IMR-90 (cell line): Measurements from ENCODE around the gene CEP83. TPM values are rescaled to one million over a fixed set of nuclear protein-coding genes. Genes with fewer than 3 reads are reported as not detected.

ENCODE experiments used
- ATAC-seq: fragments of 200-7000 bp; cut with Tn5 transposase; 2 replicates; pipeline ENCODE4 v1.9.1; 2020; ENCODE audit warnings: low read depth, mild to moderate bottlenecking, moderate library complexity
- BruUV-seq: library from RNA; stranded (reverse); fragments of 400-500 nt; replicated peaks from 2 replicates; lab custom pipeline; 2021; lab: Mats Ljungman, UMichigan
- CTCF ChIA-PET: fragments of 300-600 bp; formaldehyde crosslinking; extraction: SDS; loops from one replicate; lab custom pipeline; 2021; ENCODE audit warnings: antibody characterized with exemption; lab: Yijun Ruan, JAX
- POLR2A ChIA-PET: fragments of 300-600 bp; sonication (Branson Sonifier 250); formaldehyde crosslinking; loops from one replicate; lab custom pipeline; 2022; ENCODE audit warnings: antibody characterized with exemption; ENCODE audit not compliant: unreplicated experiment; lab: Charles Lee
- DNase-seq: peaks from one replicate; pipeline ENCODE4 v3.0.0; 2013
- H2AFZ ChIP-seq: replicated peaks from 2 replicates; pipeline ENCODE3; 2013; ENCODE audit warnings: low read length, mild to moderate bottlenecking; ENCODE audit not compliant: poor library complexity
- H2AK5ac ChIP-seq: 2 replicates; pipeline ENCODE4 v1.6.1; 2013; ENCODE audit warnings: low read depth, low read length, inconsistent platforms
- H2AK9ac ChIP-seq: replicated peaks from 2 replicates; pipeline ENCODE3; 2013; ENCODE audit warnings: mild to moderate bottlenecking, low read depth, low read length, moderate library complexity; ENCODE audit not compliant: poor library complexity
- H2BK120ac ChIP-seq: 2 replicates; pipeline ENCODE4 v1.6.1; 2013; ENCODE audit warnings: low read depth, low read length, inconsistent platforms
- H2BK15ac ChIP-seq: 3 replicates; pipeline ENCODE4 v1.6.1; 2013; ENCODE audit warnings: low read depth, low read length, inconsistent platforms
- H2BK20ac ChIP-seq: 2 replicates; pipeline ENCODE4 v1.6.1; 2013; ENCODE audit warnings: low read depth, mild to moderate bottlenecking, inconsistent platforms, low read length, moderate library complexity
- H2BK5ac ChIP-seq: 2 replicates; pipeline ENCODE4 v1.6.1; 2013; ENCODE audit warnings: mild to moderate bottlenecking, low read depth, low read length, inconsistent platforms; ENCODE audit not compliant: poor library complexity, severe bottlenecking
- H3K14ac ChIP-seq: replicated peaks from 2 replicates; pipeline ENCODE4 v1.6.1; 2013; ENCODE audit warnings: low read depth, low read length, inconsistent platforms
- H3K18ac ChIP-seq: 2 replicates; pipeline ENCODE4 v1.6.1; 2013; ENCODE audit warnings: low read depth, low read length, control low read depth
- H3K23ac ChIP-seq: 2 replicates; pipeline ENCODE4 v1.6.1; 2013; ENCODE audit warnings: low read depth, low read length, inconsistent platforms
- H3K27ac ChIP-seq: 2 replicates; pipeline ENCODE4 v1.5.1; 2013; ENCODE audit warnings: mild to moderate bottlenecking, control low read depth, low read length; ENCODE audit not compliant: insufficient read depth
- H3K27me3 ChIP-seq: 2 replicates; pipeline ENCODE4 v1.6.1; 2013; ENCODE audit warnings: low read length; ENCODE audit not compliant: control insufficient read depth, insufficient read depth
- H3K36me3 ChIP-seq: 2 replicates; pipeline ENCODE4 v1.6.1; 2013; ENCODE audit warnings: low read length, mixed read lengths; ENCODE audit not compliant: control insufficient read depth, insufficient read depth
- H3K4ac ChIP-seq: 2 replicates; pipeline ENCODE4 v1.6.1; 2013; ENCODE audit warnings: low read depth, low read length, inconsistent platforms
- H3K4me1 ChIP-seq: 2 replicates; pipeline ENCODE4 v1.6.1; 2013; ENCODE audit warnings: low read length, mixed read lengths; ENCODE audit not compliant: control insufficient read depth, insufficient read depth
- H3K4me2 ChIP-seq: 2 replicates; pipeline ENCODE4 v1.6.1; 2013; ENCODE audit warnings: low read depth, mild to moderate bottlenecking, control low read depth, low read length, moderate library complexity
- H3K4me3 ChIP-seq: 2 replicates; pipeline ENCODE4 v1.5.1; 2013; ENCODE audit warnings: low read depth, mild to moderate bottlenecking, control low read depth, low read length, moderate library complexity; ENCODE audit not compliant: insufficient read depth
- H3K56ac ChIP-seq: 2 replicates; pipeline ENCODE4 v1.6.1; 2013; ENCODE audit warnings: low read length, inconsistent platforms; ENCODE audit not compliant: insufficient read depth; ENCODE audit errors: extremely low read depth
- H3K79me1 ChIP-seq, 2 experiments: 2 replicates each; pipeline ENCODE4 v1.6.1; 2013; ENCODE audit warnings: low read length in 2 of 2, inconsistent platforms in 1 of 2, low read depth in 1 of 2
- H3K9ac ChIP-seq: 2 replicates; pipeline ENCODE4 v1.6.1; 2013; ENCODE audit warnings: low read depth, low read length, control low read depth
- H3K9me1 ChIP-seq: 2 replicates; pipeline ENCODE4 v1.6.1; 2013; ENCODE audit warnings: low read length, inconsistent platforms; ENCODE audit not compliant: insufficient read depth
- H3K9me3 ChIP-seq: 2 replicates; pipeline ENCODE4 v1.6.1; 2013; ENCODE audit warnings: low read length; ENCODE audit not compliant: control insufficient read depth, insufficient read depth
- H4K20me1 ChIP-seq: 2 replicates; pipeline ENCODE4 v1.6.1; 2013; ENCODE audit warnings: low read length, inconsistent platforms; ENCODE audit not compliant: insufficient read depth
- H4K5ac ChIP-seq: 2 replicates; pipeline ENCODE4 v1.6.1; 2013; ENCODE audit warnings: mild to moderate bottlenecking, low read depth, low read length, control low read depth
- H4K8ac ChIP-seq, 2 experiments: 2 replicates each; pipeline ENCODE4 v1.6.1; 2013; ENCODE audit warnings: low read depth in 2 of 2, low read length in 2 of 2, control low read depth in 1 of 2, inconsistent platforms in 1 of 2
- H4K91ac ChIP-seq: 2 replicates; pipeline ENCODE4 v1.6.1; 2013; ENCODE audit warnings: low read depth, low read length, inconsistent platforms; ENCODE audit not compliant: insufficient read depth
- CEBPB ChIP-seq: IDR thresholded peaks from 2 replicates; pipeline ENCODE4 v1.6.1; 2012; ENCODE audit warnings: low read depth, low read length, improper control_type of control experiment
- CHD1 ChIP-seq: IDR thresholded peaks from 2 replicates; pipeline ENCODE4 v1.6.1; 2012; ENCODE audit warnings: low read depth, low read length, improper control_type of control experiment
- FOS ChIP-seq: fragments of 150-350 bp; IDR thresholded peaks from 2 replicates; pipeline ENCODE4 v1.6.1; 2016; ENCODE audit warnings: low read depth, low read length
- MAFK ChIP-seq: IDR thresholded peaks from 2 replicates; pipeline ENCODE4 v1.6.1; 2012; ENCODE audit warnings: low read depth, low read length, improper control_type of control experiment
- MAZ ChIP-seq: IDR thresholded peaks from 2 replicates; pipeline ENCODE4 v1.6.1; 2012; ENCODE audit warnings: low read depth, mild to moderate bottlenecking, low read length, improper control_type of control experiment, moderate library complexity, borderline replicate concordance
- MXI1 ChIP-seq: IDR thresholded peaks from 2 replicates; pipeline ENCODE4 v1.6.1; 2012; ENCODE audit warnings: low read depth, mild to moderate bottlenecking, low read length, moderate library complexity, borderline replicate concordance
- NFE2L2 ChIP-seq: fragments of 150-350 bp; IDR thresholded peaks from 2 replicates; pipeline ENCODE4 v1.6.1; 2016; ENCODE audit warnings: low read depth, mild to moderate bottlenecking, low read length
- POLR2A ChIP-seq: IDR thresholded peaks from 2 replicates; pipeline ENCODE4 v1.6.1; 2012; ENCODE audit warnings: mild to moderate bottlenecking, low read depth, low read length
- RAD21 ChIP-seq: IDR thresholded peaks from 2 replicates; pipeline ENCODE4 v1.6.1; 2012; ENCODE audit warnings: low read length, improper control_type of control experiment
- RCOR1 ChIP-seq: IDR thresholded peaks from 2 replicates; pipeline ENCODE4 v1.6.1; 2012; ENCODE audit warnings: mild to moderate bottlenecking, low read length, improper control_type of control experiment; ENCODE audit not compliant: insufficient replicate concordance
- RFX5 ChIP-seq: IDR thresholded peaks from 2 replicates; pipeline ENCODE4 v1.8.0; 2012; ENCODE audit warnings: low read depth, mild to moderate bottlenecking, low read length, moderate library complexity
- SMC3 ChIP-seq: fragments of 150-350 bp; IDR thresholded peaks from 2 replicates; pipeline ENCODE4 v1.6.1; 2016; ENCODE audit warnings: low read depth, mild to moderate bottlenecking, antibody characterized with exemption, low read length, moderate library complexity
- WGBS, 2 experiments: methylation state at CpG; one replicate each; pipeline versions ENCODE4 v1.1.5 to v1.1.7; 2013; ENCODE audit warnings: missing lambda C conversion rate in 2 of 2; ENCODE audit not compliant: insufficient read length in 1 of 2; ENCODE audit errors: extremely low coverage in 2 of 2; 5-methylcytosine and 5-hydroxymethylcytosine counted together
- dilution Hi-C: fragments of 300-500 bp; cut with HindIII; formaldehyde crosslinking; loops from one replicate; pipeline ENCODE4 v1.14.3; 2018; ENCODE audit warnings: low sequenced_read_pairs; ENCODE audit not compliant: unreplicated experiment
- in situ Hi-C: fragments of 300-500 bp; cut with MboI; formaldehyde crosslinking; loops from 3 replicates; pipeline ENCODE4 v1.14.3; 2019; ENCODE audit warnings: low sequenced_read_pairs, inconsistent platforms, mixed read lengths
- intact Hi-C: fragments of 100-400 bp; cut with micrococcal nuclease; formaldehyde crosslinking; loops from 2 replicates; pipeline ENCODE4 v1.10.0; 2022
- polyA plus RNA-seq, 3 experiments: library from polyadenylated mRNA; depleted of rRNA; stranded (reverse); fragments of >200 nt; gene quantifications; 2 replicates each; pipeline ENCODE4 v1.2.3, GENCODE V29; 2012; ENCODE audit warnings: low replicate concordance in 1 of 3
- total RNA-seq: library from RNA; depleted of rRNA; stranded (reverse); fragments of >200 nt; gene quantifications from 2 replicates; pipeline ENCODE4 v1.2.3, GENCODE V29; 2012
- TF ChIP-seq, protein P1 (sequence below): fragments of 150-350 bp; IDR thresholded peaks from 2 replicates; pipeline ENCODE4 v1.6.1; 2017; ENCODE audit warnings: mild to moderate bottlenecking, antibody characterized with exemption, low read length, low read depth
- TF ChIP-seq, protein P2 (sequence below): conservative IDR thresholded peaks from 2 replicates; pipeline ENCODE4 v1.5.1; 2012; ENCODE audit warnings: mild to moderate bottlenecking, low read depth, low read length, improper control_type of control experiment

Gene CEP83
- total and polyA plus RNA-seq, 2 of the 4 experiments (the other 2 are of a cell fraction), result 3.9 to 8.9 TPM

DNA sequence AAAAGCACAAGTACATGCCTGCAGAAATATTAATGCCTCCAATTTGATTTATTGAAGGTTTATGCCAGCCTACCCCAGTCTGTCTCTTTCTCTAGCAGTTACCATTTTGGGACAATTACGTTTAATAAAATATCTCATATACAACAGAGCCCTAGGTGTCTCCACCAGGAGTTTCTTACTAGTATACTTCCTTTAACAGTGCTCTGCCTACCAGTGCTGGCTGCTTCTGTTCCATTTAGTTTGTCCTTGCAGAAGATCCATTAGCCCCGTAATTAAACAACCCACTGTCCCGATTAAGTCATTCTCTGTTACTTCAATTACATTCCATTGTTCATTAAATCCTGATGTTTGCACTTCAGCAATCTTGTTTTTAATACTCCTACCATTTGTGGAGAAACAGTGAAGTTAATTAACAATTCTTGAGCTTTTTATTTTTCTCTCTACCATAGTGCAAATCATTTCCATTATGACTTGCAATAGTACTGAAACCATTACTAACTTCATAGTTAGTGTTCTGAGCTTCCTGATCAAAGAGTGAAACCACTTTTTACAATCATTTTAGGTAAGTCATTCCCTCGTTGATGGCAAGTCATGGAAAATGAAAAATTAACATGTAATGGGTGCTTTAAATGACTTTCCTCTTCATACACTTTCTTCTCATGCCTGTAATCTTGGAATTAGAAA is 190.2 kb downstream of the CEP83 start (continued):
- no peak for TF ChIP-seq MXI1

DNA sequence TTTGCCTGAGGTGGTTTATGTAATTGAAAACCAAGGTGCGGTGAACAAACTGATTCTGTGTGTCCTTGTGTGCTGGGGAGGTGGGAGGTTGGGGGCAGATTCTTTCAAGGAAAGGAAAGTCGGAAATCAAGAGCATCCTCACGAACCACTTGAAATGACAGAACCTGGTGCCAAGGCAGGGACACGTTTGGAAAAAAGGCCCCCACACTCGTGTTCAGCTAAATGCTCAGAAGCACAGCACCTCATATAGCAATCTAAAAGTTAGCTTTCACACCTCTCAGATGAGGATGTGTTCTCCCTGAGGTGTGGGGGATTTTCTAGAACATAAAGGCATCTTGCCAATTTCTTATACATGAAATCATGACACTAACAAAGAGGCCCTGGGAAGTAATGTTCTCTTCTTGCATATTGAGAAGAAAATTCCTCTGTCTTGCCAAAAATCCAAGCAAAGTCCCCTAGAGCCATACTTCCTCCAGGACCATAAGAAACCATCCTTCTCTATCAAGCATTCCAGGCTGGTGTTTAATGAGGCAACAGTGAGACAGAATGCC is 191.7 kb downstream of the CEP83 start:
- no TSS peak for BruUV-seq
- Histone ChIP-seq H3K4ac (peak overlapping the region; percentile 48), H2AK5ac (no peak overlapping the region), H3K27me3 (no peaks in the 10 kb centered on the region), H2AFZ (no peak overlapping the region), H3K4me2 (no peak overlapping the region; the same call in 1 of the 2 replicates), H3K36me3 (no peaks in the 10 kb centered on the region), H3K4me3 (no peak overlapping the region), H3K9me1 (peaks cover 3% of the 10 kb centered on the region), H3K14ac (no peak overlapping the region; the same call in 1 of the 2 replicates), H3K79me1 (no peaks in the 10 kb centered on the region), H3K27ac (peak overlapping the region; percentile 76; the same call in 1 of the 2 replicates), H3K9me3 (no peaks in the 10 kb centered on the region), H4K8ac (no peak overlapping the region), H2BK20ac (peak overlapping the region; percentile 23), H4K5ac (peak overlapping the region; percentile 56; the same call in 1 of the 2 replicates), H3K56ac (no peak overlapping the region), H3K4me1 (peaks cover 6% of the 10 kb centered on the region; the same call in 1 of the 2 replicates), H3K9ac (no peak overlapping the region), H2BK5ac (no peak overlapping the region), H4K20me1 (no peaks in the 10 kb centered on the region), H3K23ac (no peak overlapping the region), H2BK15ac (no peak overlapping the region), H2AK9ac (no peak overlapping the region), H2BK120ac (peak overlapping the region; percentile 52; the same call in 1 of the 2 replicates), H3K18ac (peak overlapping the region; percentile 68; the same call in 1 of the 2 replicates), H4K91ac (no peak overlapping the region)
- ChIA-PET POLR2A (no interaction called here), CTCF (no interaction called here)
- intact Hi-C loops, result loop anchor here (5.0 kb wide), 2 partner anchors 96 to 159 kb away; no protein-coding TSS in a partner anchor
- dilution Hi-C loops, result no loop called here
- DNase-seq (no peak), ATAC-seq (0 out of 2 replicates have a peak, but pooled peaks have one; percentile 21)
- WGBS, 2 experiments, result no CpG with 5 or more reads among the region's 5 CpGs
- in situ Hi-C loops, result no loop called here
- TF ChIP-seq CHD1 (no peak), RAD21 (no peak), FOS (no peak), MAFK (no peak), CEBPB (no peak), MAZ (no peak), NFE2L2 (no peak), RCOR1 (no peak), SMC3 (no peak), MXI1 (no peak), POLR2A (no peak), RFX5 (no peak)
- TF ChIP-seq, protein P1, sequence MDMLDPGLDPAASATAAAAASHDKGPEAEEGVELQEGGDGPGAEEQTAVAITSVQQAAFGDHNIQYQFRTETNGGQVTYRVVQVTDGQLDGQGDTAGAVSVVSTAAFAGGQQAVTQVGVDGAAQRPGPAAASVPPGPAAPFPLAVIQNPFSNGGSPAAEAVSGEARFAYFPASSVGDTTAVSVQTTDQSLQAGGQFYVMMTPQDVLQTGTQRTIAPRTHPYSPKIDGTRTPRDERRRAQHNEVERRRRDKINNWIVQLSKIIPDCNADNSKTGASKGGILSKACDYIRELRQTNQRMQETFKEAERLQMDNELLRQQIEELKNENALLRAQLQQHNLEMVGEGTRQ, result no peak
- TF ChIP-seq, protein P2, sequence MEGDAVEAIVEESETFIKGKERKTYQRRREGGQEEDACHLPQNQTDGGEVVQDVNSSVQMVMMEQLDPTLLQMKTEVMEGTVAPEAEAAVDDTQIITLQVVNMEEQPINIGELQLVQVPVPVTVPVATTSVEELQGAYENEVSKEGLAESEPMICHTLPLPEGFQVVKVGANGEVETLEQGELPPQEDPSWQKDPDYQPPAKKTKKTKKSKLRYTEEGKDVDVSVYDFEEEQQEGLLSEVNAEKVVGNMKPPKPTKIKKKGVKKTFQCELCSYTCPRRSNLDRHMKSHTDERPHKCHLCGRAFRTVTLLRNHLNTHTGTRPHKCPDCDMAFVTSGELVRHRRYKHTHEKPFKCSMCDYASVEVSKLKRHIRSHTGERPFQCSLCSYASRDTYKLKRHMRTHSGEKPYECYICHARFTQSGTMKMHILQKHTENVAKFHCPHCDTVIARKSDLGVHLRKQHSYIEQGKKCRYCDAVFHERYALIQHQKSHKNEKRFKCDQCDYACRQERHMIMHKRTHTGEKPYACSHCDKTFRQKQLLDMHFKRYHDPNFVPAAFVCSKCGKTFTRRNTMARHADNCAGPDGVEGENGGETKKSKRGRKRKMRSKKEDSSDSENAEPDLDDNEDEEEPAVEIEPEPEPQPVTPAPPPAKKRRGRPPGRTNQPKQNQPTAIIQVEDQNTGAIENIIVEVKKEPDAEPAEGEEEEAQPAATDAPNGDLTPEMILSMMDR, result no peak
